ENCODE results near the gene TSR1.

DNA sequence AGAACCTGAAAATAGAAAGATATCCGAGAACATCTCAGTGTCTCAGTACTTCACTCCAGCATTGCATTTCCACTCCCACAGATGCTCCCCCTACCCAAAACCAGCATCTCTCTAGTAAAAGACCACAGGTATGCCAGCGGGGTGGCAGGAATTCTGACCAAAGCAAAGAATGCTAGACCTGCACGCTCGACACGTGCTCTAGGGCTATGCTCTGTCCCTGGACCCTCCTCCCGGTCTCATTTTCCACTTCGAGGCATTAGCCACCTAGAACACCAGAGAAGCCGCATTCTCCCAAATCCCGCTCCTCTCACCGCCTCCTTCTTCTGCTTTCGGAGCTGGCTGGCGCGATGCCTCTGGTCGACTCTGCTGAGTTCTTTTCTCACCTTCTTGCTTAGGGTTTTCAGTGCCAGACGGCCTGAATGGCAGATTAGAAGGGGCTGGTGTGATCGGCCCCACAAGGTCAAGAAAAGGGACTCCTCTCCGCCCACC lies 487 bp downstream of the TSR1 start:
- TF ChIP-seq, protein P1, sequence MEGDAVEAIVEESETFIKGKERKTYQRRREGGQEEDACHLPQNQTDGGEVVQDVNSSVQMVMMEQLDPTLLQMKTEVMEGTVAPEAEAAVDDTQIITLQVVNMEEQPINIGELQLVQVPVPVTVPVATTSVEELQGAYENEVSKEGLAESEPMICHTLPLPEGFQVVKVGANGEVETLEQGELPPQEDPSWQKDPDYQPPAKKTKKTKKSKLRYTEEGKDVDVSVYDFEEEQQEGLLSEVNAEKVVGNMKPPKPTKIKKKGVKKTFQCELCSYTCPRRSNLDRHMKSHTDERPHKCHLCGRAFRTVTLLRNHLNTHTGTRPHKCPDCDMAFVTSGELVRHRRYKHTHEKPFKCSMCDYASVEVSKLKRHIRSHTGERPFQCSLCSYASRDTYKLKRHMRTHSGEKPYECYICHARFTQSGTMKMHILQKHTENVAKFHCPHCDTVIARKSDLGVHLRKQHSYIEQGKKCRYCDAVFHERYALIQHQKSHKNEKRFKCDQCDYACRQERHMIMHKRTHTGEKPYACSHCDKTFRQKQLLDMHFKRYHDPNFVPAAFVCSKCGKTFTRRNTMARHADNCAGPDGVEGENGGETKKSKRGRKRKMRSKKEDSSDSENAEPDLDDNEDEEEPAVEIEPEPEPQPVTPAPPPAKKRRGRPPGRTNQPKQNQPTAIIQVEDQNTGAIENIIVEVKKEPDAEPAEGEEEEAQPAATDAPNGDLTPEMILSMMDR (IDR thresholded peaks at IDR 0.05), result no peak
- TF ChIP-seq POLR2AphosphoS5 (IDR thresholded peaks at IDR 0.05) (no peak), POLR2A (IDR thresholded peaks at IDR 0.05) (no peak), EP300 (IDR thresholded peaks at IDR 0.05; ENCODE audit: low read depth) (no peak)
